GM21515 (cell line): ENCODE results near the gene CD47.

ENCODE experiments used
- ATAC-seq: cut with Tn5 transposase; IDR thresholded peaks from one replicate; pipeline ENCODE4 v1.9.1; 2021; ENCODE audit not compliant: unreplicated experiment

CD47 gene

GRCh38 chr3:108117241-108117775 is 26.5 kb upstream of the CD47 start:
- ATAC-seq = no peak

- ATAC-seq = no peak
Measured at GRCh38 chr3:108114423-108115065, 23.7 kb upstream of the CD47 start.

- no peak for ATAC-seq
Measured at GRCh38 chr3:108113975-108114374, 23.1 kb upstream of the CD47 start.

- no peak for ATAC-seq
Measured at GRCh38 chr3:108110934-108111333, 20.1 kb upstream of the CD47 start.

- ATAC-seq = no peak
Measured at GRCh38 chr3:108108416-108108815, 17.6 kb upstream of the CD47 start.

GRCh38 chr3:108106449-108106848 is 15.6 kb upstream of the CD47 start:
- ATAC-seq = no peak

- ATAC-seq = no peak
Measured at GRCh38 chr3:108106031-108106430, 15.2 kb upstream of the CD47 start.

GRCh38 chr3:108103886-108104797 is 13.3 kb upstream of the CD47 start:
- no peak for ATAC-seq

- no peak for ATAC-seq
Measured at GRCh38 chr3:108103040-108103751, 12.4 kb upstream of the CD47 start.

- no peak for ATAC-seq
Measured at GRCh38 chr3:108102420-108103039, 11.7 kb upstream of the CD47 start.

GRCh38 chr3:108100906-108101660 is 10.3 kb upstream of the CD47 start:
- ATAC-seq = peak; percentile 89

GRCh38 chr3:108099679-108100428 is 9.0 kb upstream of the CD47 start:
- peak; percentile 25 for ATAC-seq

- ATAC-seq = no peak
Measured at GRCh38 chr3:108099244-108099643, 8.4 kb upstream of the CD47 start.

- no peak for ATAC-seq
Measured at GRCh38 chr3:108098003-108098370, 7.2 kb upstream of the CD47 start.

GRCh38 chr3:108097322-108098002 is 6.6 kb upstream of the CD47 start:
- no peak for ATAC-seq

- no peak for ATAC-seq
Measured at GRCh38 chr3:108096532-108097321, 5.9 kb upstream of the CD47 start.

- ATAC-seq = no peak
Measured at GRCh38 chr3:108093616-108094015, 2.8 kb upstream of the CD47 start.

- no peak for ATAC-seq
Measured at GRCh38 chr3:108093021-108093420, 2.2 kb upstream of the CD47 start.
